GM19324 (cell line): Measurements from ENCODE around the gene NUP88.

ENCODE experiments used
- ATAC-seq: cut with Tn5 transposase; IDR thresholded peaks from one replicate; pipeline ENCODE4 v1.9.1; 2021; ENCODE audit warnings: mild to moderate bottlenecking, moderate library complexity; ENCODE audit not compliant: unreplicated experiment, low FRiP score

The NUP88 gene

GRCh38 chr17:5361426-5361825, 58.0 kb downstream of the NUP88 start:
- ATAC-seq, result no peak

- no peak for ATAC-seq
Observed at GRCh38 chr17:5355421-5356129, 63.9 kb downstream of the NUP88 start.

- ATAC-seq, result no peak
Observed at GRCh38 chr17:5354886-5355415, 64.5 kb downstream of the NUP88 start.

- ATAC-seq, result no peak
Observed at GRCh38 chr17:5354310-5354709, 65.2 kb downstream of the NUP88 start.

GRCh38 chr17:5352681-5353289, 66.7 kb downstream of the NUP88 start:
- no peak for ATAC-seq

GRCh38 chr17:5344914-5345313, 74.5 kb downstream of the NUP88 start:
- no peak for ATAC-seq
